ENCODE measurements around the gene DGKZ.

- TF ChIP-seq CTCF (conservative IDR thresholded peaks at IDR 0.05; ENCODE audit: low read length) (no peak), EZH2phosphoT487 (IDR thresholded peaks at IDR 0.05; ENCODE audit: borderline replicate concordance) (no peak)
Observed at GRCh38 chr11:46332568-46333393, 14.5 kb upstream of the DGKZ start.

Measured in Loucy (cell line).